UCSD-AML1 (cell line): Measurements from ENCODE around the gene RAVER1.
A peak's percentile ranks its signal among the peaks of the same experiment; 100 is the strongest.
"Not testable (repeated sequence)": the region's sequence is repeated elsewhere in the genome, so short reads cannot be mapped to it uniquely, and the experiment has no call there.

Experiments
- DNase-seq: peaks from one replicate; lab custom pipeline; 2025; ENCODE audit not compliant: unreplicated experiment; lab: John Stamatoyannopoulos, UW

The RAVER1 gene

DNA sequence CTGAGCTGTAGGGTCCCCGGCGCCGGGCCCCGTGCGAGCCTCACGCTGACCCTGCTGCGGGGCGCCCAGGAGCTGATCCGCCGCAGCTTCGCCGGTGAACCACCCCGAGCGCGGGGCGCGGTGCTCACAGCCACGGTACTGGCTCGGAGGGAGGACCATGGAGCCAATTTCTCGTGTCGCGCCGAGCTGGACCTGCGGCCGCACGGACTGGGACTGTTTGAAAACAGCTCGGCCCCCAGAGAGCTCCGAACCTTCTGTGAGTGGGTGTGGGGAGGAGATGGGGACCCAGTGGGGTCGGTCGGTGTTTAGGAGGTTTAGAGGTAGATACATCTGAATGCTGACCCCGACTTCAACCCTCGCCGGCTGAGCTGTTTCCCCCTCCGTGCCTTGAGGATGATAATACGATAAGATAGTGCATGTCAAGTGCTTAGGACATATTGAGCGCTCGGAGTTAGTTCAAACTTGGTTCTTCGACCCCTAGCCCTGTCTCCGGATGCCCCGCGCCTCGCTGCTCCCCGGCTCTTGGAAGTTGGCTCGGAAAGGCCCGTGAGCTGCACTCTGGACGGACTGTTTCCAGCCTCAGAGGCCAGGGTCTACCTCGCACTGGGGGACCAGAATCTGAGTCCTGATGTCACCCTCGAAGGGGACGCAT is 41.6 kb downstream of the RAVER1 start:
- no peak for DNase-seq

DNA sequence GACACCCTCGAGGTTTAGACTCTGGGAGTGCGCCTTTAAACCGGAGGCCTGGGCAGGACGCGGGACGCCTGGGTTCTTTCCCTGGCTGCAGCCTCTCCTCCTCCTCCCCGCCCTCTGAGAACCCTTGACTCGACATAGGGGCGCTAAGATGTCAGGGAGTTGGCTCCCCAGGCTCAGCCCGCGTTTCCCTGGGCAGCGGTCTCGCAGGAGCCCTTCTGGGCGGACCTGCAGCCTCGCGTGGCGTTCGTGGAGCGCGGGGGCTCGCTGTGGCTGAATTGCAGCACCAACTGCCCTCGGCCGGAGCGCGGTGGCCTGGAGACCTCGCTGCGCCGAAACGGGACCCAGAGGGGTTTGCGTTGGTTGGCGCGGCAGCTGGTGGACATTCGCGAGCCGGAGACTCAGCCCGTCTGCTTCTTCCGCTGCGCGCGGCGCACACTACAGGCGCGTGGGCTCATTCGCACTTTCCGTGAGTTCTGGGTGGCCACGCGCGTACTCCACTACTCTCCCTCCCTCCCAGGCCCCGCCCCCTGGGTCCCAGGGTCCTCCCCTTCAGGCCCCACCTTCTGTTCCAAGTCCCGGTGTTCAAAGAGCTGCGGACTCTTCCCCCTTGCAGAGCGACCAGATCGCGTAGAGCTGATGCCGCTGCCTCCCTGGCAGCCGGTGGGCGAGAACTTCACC is 42.3 kb downstream of the RAVER1 start:
- DNase-seq = peak; percentile 80

DNA sequence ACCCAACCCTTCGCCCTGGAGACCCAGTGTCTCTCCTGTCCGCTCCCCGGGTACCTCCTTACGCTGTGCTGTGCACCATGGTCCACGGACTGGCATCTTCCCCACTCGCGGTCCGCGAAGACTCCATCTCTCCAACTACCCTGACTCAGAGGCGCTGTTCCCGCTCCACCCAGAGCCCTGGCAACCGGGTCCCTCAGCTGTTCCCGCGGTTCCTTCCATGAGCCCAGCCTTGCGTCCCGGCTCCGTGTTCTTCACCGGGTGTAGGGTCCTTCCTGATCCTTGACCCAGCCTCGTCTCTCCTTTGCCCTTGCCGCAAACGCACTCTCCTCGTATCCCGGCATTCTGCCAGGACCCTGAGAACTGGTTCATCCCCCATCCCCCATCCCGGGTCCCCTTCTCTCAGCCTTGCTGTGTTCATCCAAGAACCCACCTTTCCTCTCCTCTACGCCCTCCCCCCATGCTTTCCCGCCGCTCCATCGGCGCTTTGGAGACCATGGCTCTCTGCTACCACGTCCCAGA is 42.9 kb downstream of the RAVER1 start:
- peak; percentile 52 for DNase-seq

DNA sequence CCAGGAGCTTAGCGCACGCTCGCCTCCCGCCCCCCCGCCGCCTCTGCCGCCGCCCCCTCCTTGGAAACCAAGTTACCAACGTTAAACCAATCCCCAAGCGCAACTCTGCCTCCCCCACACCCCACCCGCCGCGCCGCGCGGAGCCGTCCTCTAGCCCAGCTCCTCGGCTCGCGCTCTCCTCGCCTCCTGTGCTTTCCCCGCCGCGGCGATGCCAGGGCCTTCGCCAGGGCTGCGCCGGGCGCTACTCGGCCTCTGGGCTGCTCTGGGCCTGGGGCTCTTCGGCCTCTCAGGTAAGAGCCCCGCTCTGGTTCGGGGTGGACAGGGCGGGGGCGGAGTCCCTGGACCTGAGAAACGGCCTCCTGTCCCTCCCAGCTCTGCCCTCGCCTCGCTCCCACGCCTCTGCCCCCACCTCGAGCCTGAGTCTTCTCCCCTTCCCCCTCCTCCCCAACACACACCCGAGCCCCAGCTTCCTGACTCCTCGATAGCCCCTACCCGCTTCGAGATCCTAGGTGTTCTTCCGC is 43.4 kb downstream of the RAVER1 start, which contains the start of gene ICAM5:
Gene ICAM5 (plus strand): TSS at position 117 of the 521 bp plus-strand sequence. CDS start 92 bp downstream, at position 209.
- no peak for DNase-seq

DNA sequence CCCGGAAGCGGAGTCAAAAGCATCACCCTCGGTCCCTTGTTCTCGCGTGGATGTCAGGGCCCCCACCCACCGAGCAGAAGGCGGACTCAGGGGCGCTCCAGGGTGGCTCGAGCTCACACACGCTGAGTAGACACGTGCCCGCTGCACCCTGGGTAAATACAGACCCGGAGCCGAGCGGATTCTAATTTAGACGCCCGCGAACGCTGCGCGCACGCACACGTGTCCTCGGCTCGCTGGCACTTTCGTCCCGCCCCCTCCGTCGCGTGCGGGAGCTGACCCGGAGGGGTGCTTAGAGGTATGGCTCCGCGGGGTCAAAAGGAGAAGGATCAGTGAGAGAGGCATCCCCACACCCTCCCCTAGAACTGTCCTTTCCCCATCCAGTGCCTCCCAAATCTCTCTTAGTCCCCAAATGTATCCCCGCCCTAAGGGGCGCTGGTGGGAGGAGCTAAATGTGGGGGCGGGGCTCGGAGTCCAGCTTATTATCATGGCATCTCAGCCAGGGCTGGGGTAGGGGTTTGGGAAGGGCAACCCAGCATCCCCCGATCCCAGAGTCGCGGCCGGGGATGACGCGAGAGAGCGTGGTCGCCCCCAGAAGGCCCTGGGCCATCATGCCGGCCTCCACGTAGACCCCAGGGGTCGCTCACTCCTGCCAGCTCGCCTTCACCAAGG is 44.0 kb downstream of the RAVER1 start:
- peak; percentile 88 for DNase-seq

DNA sequence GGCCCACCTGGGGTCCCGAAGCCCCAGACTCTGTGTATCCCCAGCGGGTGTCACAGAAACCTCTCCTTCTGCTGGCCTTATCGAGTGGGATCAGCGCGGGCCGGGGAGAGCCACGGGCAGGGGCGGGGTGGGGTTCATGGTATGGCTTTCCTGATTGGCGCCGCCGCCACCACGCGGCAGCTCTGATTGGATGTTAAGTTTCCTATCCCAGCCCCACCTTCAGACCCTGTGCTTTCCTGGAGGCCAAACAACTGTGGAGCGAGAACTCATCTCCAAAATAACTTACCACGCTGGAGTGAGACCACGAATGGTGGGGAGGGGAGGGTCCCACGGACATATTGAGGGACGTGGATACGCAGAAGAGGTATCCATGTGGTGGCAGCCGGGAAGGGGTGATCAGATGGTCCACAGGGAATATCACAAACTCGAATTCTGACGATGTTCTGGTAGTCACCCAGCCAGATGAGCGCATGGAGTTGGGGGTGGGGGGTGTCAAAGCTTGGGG is 44.6 kb downstream of the RAVER1 start:
- peak; percentile 83 for DNase-seq

DNA sequence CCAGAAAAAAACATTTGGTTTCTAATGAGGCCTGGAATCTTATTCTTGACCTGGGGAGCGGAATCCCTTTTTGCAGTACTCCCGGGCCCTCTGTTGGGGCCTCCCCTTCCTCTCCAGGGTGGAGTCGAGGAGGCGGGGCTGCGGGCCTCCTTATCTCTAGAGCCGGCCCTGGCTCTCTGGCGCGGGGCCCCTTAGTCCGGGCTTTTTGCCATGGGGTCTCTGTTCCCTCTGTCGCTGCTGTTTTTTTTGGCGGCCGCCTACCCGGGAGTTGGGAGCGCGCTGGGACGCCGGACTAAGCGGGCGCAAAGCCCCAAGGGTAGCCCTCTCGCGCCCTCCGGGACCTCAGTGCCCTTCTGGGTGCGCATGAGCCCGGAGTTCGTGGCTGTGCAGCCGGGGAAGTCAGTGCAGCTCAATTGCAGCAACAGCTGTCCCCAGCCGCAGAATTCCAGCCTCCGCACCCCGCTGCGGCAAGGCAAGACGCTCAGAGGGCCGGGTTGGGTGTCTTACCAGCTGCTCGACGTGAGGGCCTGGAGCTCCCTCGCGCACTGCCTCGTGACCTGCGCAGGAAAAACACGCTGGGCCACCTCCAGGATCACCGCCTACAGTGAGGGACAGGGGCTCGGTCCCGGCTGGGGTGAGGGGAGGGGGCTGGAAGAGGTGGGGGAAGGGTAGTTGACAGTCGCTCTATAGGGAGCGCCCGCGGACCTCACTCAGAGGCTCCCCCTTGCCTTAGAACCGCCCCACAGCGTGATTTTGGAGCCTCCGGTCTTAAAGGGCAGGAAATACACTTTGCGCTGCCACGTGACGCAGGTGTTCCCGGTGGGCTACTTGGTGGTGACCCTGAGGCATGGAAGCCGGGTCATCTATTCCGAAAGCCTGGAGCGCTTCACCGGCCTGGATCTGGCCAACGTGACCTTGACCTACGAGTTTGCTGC is 46.3 kb downstream of the RAVER1 start, which contains the start of gene ICAM4:
Gene ICAM4 (plus strand): TSS at position 153 of the 935 bp plus-strand sequence. CDS start 58 bp downstream, at position 211.
- DNase-seq = peak; percentile 77

DNA sequence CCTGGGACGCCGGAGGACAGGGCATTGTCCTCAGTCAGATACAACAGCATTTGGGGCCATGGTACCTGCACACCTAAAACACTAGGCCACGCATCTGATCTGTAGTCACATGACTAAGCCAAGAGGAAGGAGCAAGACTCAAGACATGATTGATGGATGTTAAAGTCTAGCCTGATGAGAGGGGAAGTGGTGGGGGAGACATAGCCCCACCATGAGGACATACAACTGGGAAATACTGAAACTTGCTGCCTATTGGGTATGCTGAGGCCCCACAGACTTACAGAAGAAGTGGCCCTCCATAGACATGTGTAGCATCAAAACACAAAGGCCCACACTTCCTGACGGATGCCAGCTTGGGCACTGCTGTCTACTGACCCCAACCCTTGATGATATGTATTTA is 47.9 kb downstream of the RAVER1 start:
- no peak for DNase-seq

DNA sequence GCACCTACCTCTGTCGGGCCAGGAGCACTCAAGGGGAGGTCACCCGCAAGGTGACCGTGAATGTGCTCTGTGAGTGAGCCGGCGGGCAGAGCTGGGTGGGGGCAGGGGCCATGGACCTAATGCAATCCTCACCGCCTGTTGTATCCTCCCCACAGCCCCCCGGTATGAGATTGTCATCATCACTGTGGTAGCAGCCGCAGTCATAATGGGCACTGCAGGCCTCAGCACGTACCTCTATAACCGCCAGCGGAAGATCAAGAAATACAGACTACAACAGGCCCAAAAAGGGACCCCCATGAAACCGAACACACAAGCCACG is 48.4 kb downstream of the RAVER1 start:
- DNase-seq = no peak

DNA sequence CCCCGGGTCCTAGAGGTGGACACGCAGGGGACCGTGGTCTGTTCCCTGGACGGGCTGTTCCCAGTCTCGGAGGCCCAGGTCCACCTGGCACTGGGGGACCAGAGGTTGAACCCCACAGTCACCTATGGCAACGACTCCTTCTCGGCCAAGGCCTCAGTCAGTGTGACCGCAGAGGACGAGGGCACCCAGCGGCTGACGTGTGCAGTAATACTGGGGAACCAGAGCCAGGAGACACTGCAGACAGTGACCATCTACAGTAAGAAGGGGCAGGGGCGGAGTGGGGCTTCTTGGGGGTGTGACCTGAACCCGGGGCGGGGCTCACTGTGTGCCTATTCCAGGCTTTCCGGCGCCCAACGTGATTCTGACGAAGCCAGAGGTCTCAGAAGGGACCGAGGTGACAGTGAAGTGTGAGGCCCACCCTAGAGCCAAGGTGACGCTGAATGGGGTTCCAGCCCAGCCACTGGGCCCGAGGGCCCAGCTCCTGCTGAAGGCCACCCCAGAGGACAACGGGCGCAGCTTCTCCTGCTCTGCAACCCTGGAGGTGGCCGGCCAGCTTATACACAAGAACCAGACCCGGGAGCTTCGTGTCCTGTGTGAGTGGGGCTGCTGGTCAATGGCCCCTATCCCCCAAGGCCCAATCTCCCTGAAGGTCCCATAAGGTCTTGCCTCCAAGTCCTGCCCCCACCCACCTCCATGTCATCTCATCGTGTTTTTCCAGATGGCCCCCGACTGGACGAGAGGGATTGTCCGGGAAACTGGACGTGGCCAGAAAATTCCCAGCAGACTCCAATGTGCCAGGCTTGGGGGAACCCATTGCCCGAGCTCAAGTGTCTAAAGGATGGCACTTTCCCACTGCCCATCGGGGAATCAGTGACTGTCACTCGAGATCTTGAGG is 49.0 kb downstream of the RAVER1 start:
- DNase-seq = no peak

DNA sequence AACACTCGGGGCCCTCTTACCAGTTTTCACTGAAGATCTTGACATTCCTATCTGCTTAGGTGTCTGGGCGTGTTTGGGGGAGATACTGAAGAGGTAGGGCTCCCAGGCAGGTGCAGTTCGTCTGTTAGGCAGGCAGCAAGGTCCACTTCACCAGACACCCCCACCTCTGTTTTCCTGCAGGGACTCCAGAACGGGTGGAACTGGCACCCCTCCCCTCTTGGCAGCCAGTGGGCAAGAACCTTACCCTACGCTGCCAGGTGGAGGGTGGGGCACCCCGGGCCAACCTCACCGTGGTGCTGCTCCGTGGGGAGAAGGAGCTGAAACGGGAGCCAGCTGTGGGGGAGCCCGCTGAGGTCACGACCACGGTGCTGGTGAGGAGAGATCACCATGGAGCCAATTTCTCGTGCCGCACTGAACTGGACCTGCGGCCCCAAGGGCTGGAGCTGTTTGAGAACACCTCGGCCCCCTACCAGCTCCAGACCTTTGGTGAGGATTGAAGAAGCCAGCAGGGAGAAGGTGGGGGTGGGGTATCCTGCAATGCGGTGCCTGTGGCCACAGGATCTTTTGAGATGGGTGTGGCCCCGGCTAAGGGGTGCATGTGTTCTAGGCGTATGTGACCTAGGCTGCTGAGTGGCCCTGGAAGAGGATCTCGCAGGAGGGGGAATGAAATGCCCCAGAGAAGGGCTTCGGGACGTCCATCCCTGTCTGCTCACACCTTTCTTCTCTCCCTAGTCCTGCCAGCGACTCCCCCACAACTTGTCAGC is 49.8 kb downstream of the RAVER1 start:
- DNase-seq = no peak

DNA sequence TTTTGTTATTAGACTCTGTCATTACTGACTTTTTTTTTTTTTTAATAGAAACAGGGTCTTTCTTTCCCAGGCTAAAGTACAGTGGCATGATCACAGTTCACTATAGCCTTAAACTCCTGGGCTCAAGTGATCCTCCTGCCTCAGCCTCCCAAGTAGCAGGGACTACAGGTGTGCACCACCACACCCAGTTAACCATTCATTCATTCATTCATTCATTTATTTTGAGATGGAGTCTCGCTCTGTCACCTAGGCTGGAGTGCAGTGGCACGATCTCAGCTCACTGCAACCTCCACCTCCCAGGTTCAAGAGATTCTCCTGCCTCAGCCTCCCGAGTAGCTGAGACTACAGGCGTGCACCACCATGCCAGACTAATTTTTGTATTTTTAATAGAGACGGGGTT is 51.3 kb downstream of the RAVER1 start:
- DNase-seq = not testable (repeated sequence)

DNA sequence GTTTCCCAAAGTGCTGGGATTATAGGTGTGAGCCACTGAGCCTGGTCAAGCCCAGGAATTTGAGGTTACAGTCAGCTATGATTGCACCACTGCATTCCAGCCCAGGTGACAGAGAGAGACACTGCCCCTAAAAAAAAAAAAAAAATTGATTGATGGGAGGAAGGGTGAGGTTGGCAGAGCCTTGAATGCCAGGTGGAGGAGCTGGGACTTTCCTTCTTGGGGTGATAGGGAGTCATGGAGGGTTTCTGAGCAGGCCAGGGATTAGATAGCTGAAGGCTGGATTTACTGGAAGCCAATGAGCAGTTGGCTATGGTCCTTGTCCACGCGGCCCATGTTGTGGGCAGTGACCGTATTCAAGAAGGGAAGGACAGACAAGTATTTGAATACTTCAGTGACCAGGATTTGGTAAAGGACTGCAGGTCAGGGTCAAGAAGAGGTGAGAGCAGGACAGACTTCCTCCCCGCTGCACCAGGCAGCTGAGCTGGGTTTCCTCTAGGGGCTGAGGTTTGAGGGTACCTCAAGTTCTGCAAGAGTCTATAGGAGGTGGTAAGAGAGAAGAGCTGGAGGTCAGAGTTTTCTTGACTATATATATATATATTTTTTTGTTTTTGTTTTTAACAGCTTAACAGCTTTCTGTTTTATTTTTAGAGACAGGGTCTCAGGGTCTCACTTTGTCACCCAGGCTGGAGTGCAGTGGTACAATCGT is 53.4 kb downstream of the RAVER1 start:
- DNase-seq = peak; percentile 15

DNA sequence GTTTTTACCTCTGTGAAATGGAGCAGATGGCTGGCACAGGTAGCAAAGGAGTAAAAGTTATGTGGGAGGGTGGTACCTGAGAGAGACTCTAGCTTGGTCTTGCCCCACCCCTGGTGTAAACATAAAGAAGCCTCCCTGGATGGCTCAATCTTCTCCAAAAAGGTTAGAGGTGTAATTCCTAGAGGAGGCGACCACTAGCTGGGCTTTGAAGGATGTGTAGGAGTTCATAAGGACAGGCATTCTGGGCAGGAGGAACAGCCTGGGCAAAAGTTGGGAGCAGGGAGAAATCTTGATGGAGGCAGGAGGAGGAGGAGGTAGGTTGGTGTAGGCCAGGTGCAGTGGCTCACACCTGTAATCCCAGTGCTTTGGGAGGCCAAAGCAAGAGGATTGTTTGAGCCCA is 54.4 kb downstream of the RAVER1 start:
- DNase-seq = no peak

DNA sequence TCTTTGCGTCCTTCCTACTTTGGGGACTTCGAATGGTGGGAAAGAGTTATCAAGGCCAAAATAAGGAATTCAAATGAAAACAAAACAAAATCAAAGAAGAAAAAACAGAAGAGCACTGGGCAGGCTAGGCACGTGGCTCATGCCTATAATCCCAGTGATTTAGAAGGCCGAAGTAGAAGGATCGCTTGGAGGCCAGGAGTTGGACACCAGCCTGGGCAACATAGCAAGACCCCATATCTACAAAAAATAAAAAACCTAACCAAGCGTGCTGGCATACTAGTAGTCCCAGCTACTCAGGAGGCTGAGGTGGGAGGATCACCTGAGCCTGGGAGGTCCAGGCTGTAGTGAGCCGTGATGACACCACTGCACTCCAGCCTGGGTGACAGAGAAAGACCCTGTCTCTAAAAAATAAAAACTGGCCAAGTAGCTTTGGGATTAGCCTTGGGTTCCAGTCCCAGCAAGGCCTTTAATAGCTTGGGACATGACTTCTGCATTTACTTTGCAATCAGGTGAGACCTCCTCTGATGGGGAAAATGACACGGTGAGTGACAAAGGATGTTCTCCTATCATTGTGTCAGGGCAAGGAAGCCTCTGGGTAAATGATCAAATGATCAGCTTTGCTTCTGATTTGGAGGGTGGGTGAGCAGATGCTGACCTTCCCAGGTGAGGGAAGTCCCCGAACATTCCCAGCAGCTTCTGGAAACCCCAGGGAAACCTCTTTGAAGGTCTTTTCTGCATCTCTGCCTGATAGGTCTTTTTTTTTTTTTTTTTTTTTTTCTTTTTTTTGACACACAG is 55.3 kb downstream of the RAVER1 start:
- DNase-seq = no peak

DNA sequence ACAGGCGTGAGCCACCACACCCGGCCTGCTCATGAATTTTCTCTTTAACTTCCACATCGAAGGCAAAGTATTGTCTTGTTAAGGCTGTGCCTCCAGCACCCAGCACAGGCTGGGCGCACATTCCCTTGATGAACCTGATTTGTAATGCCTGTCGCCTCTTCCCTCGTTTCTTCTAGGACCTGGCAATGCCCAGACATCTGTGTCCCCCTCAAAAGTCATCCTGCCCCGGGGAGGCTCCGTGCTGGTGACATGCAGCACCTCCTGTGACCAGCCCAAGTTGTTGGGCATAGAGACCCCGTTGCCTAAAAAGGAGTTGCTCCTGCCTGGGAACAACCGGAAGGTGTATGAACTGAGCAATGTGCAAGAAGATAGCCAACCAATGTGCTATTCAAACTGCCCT is 58.7 kb downstream of the RAVER1 start:
- no peak for DNase-seq

DNA sequence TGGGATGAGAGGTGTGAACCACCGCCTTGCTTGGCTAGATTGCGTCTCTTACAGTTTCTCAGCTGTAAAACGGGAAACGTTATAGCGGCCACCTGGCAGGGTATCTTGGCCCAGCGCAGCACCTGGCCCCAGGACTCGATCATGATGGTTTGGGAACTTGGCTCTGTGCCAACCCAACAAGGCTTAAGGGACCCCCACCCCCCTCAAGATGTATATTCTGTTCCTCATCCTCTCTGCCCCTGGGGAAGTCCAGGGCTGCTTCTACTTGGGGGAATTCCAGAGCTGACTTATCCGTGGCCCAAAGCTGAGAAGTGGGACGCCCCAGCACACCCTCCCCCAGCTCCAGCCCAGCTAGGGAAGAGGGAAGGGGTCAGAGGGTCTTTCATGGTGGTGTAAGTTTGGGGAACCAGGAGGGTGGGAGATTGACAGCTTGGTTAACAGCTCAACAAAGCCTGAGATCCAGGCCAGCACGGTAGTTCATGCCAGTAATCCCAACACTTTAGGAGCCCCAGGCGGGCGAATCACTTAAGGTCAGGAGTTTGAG is 61.7 kb downstream of the RAVER1 start:
- DNase-seq = peak; percentile 40
